CD4-positive, CD25-positive, alpha-beta regulatory T cell (primary cell): ENCODE data around the gene SHTN1. TPM values are rescaled to one million over a fixed set of nuclear protein-coding genes. Genes with fewer than 3 reads are reported as not detected.

Experiments
- ATAC-seq, 2 donors: fragments of 150-1000 bp; cut with Tn5 transposase; one replicate each; pipeline ENCODE4 v1.10.0; 2021; ENCODE audit warnings: low read depth in 2 of 2, moderate number of reproducible peaks in 2 of 2, moderate library complexity in 1 of 2
- DNase-seq, 3 donors: peaks; one replicate each; pipeline versions ENCODE4 v3.0.0 to v3.0.0-alpha.2; 2012 to 2022; ENCODE audit warnings: mixed read lengths in 1 of 3
- H3K27ac ChIP-seq: one replicate; pipeline ENCODE4 v1.7.0; 2013; ENCODE audit warnings: mild to moderate bottlenecking, low read length; ENCODE audit not compliant: insufficient read depth, poor library complexity, severe bottlenecking
- H3K27me3 ChIP-seq: one replicate; pipeline ENCODE4 v1.7.0; 2013; ENCODE audit warnings: low read length; ENCODE audit not compliant: control insufficient read depth, insufficient read depth
- H3K36me3 ChIP-seq: one replicate; pipeline ENCODE4 v1.7.0; 2013; ENCODE audit warnings: mild to moderate bottlenecking, low read length, moderate library complexity; ENCODE audit not compliant: control insufficient read depth, insufficient read depth
- H3K4me1 ChIP-seq: 2 replicates; pipeline ENCODE4 v1.7.0; 2013; ENCODE audit warnings: mild to moderate bottlenecking, low read length; ENCODE audit not compliant: insufficient read depth, control insufficient read depth, poor library complexity, severe bottlenecking
- H3K4me3 ChIP-seq: one replicate; pipeline ENCODE4 v1.7.0; 2013; ENCODE audit warnings: low read depth, mild to moderate bottlenecking, low read length, moderate library complexity
- H3K9me3 ChIP-seq, 2 experiments: 1 replicate in 1 of 2; 2 replicates in 1 of 2; pipeline ENCODE4 v1.7.0; 2013; ENCODE audit warnings: low read length in 2 of 2, mild to moderate bottlenecking in 1 of 2, moderate library complexity in 1 of 2; ENCODE audit not compliant: control insufficient read depth in 2 of 2
- H3K27ac Mint-ChIP-seq, 3 donors: one replicate each; pipeline ENCODE4 v1.8.0; 2020 to 2022; ENCODE audit warnings: mild to moderate bottlenecking in 3 of 3, mixed read lengths in 3 of 3, moderate library complexity in 2 of 3
- H3K27me3 Mint-ChIP-seq: one replicate; pipeline ENCODE4 v1.8.0; 2022; ENCODE audit warnings: mild to moderate bottlenecking, mixed read lengths
- H3K36me3 Mint-ChIP-seq: one replicate; pipeline ENCODE4 v1.8.0; 2020; ENCODE audit warnings: mixed read lengths
- H3K4me1 Mint-ChIP-seq, 4 donors: one replicate each; pipeline ENCODE4 v1.8.0; 2020 to 2022; ENCODE audit warnings: mixed read lengths in 4 of 4, mild to moderate bottlenecking in 1 of 4
- H3K4me3 Mint-ChIP-seq, 4 donors: one replicate each; pipeline ENCODE4 v1.8.0; 2020 to 2022; ENCODE audit warnings: mild to moderate bottlenecking in 4 of 4, mixed read lengths in 4 of 4, moderate library complexity in 3 of 4
- H3K9me3 Mint-ChIP-seq, 7 donors: one replicate each; pipeline ENCODE4 v1.8.0; 2020 to 2022; ENCODE audit warnings: mixed read lengths in 7 of 7, mild to moderate bottlenecking in 3 of 7, moderate library complexity in 2 of 7
- polyA plus RNA-seq, 4 donors: library from polyadenylated mRNA; unstranded; fragments of 300-500 nt; fragmentation: Illumina TruSeq; gene quantifications; one replicate each; pipeline ENCODE4 v1.2.3, GENCODE V29; 2021
- total RNA-seq: library from RNA; stranded (reverse); gene quantifications from one replicate; pipeline ENCODE4 v1.2.3, GENCODE V29; 2022

Gene SHTN1
- total and polyA plus RNA-seq, 5 donors from 2014 or later: 0.25 to 2.4 (median 0.65) TPM

GRCh38 chr10:116868198-116868676 is 136.8 kb downstream of the SHTN1 start:
- H3K36me3 ChIP-seq: no peaks in the 10 kb centered on the region
- H3K4me1 Mint-ChIP-seq: no peaks in the 10 kb centered on the region
- H3K36me3 Mint-ChIP-seq: no peaks in the 10 kb centered on the region
- H3K4me3 ChIP-seq: no peak overlapping the region
- H3K27me3 Mint-ChIP-seq: peaks cover 3% of the 10 kb centered on the region
- no peaks in the 10 kb centered on the region for H3K4me1 ChIP-seq
- H3K27ac ChIP-seq: no peak overlapping the region
- ATAC-seq (no peak), DNase-seq (no peak)
- H3K27me3 ChIP-seq: no peaks in the 10 kb centered on the region
- no peaks in the 10 kb centered on the region for H3K9me3 ChIP-seq
- no peak overlapping the region for H3K4me3 Mint-ChIP-seq
- peaks cover 0 to 4% (median 0%) of the 10 kb centered on the region in 7 donors for H3K9me3 Mint-ChIP-seq
- no peak overlapping the region for H3K27ac Mint-ChIP-seq

DNA sequence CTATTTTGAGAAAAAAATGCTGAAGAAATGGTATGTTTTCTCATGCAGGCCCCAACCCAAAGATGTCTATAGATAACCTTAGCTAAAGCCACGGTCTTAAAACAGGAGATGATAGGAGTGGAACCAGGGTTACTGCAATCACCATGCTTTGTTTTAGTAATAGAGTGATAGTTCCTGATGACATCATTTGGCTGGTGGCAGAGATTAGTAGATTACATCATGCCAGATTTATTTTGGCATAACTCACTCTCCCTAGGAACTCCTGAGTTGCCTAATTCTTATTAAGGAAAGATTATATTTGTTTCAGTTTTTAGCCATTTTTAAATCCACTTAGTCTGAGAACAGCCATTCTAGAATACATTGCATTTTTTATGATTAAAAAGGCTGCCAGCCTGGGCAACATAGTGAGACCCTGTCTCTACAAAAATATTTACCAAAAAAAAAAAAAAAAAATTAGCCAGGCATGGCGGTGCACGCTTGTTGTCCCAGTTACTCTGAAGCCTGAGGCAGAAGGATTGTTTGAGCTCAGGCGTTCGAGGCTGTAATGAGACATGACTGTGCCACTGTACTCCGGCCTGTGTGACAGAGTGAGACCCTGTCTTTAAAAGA is 137.9 kb downstream of the SHTN1 start:
- DNase-seq: no peak
- Histone ChIP-seq H3K36me3 (no peaks in the 10 kb centered on the region), H3K27ac (no peak overlapping the region), H3K9me3 (no peaks in the 10 kb centered on the region), H3K4me1 (no peaks in the 10 kb centered on the region), H3K27me3 (no peaks in the 10 kb centered on the region), H3K4me3 (no peak overlapping the region)
- H3K36me3 Mint-ChIP-seq: no peaks in the 10 kb centered on the region
- no peaks in the 10 kb centered on the region for H3K27me3 Mint-ChIP-seq
- no peaks in the 10 kb centered on the region for H3K4me1 Mint-ChIP-seq
- no peak overlapping the region for H3K4me3 Mint-ChIP-seq
- peaks cover 0 to 3% (median 0%) of the 10 kb centered on the region in 7 donors for H3K9me3 Mint-ChIP-seq
- no peak overlapping the region for H3K27ac Mint-ChIP-seq
- no peak for ATAC-seq

DNA sequence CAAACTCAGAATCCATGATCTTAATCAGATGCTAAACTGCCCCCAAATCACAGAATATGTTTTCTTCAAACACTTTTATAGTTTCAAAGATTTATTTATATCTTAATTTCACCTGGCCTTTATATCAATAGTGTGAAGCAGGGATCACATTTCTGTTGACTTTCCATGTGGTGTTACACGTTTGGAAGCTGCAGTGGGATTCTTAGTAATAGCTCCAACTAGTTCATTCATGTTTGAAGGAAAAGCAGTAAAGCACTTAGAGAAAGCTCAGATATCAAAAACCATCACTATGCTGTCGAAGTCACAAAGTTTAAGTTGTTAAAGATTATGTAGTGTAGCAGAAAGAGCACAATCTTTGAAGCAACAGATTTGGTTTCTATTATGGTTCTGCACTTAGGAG is 138.9 kb downstream of the SHTN1 start:
- Mint-ChIP-seq H3K4me3 (no peak overlapping the region), H3K4me1 (no peaks in the 10 kb centered on the region), H3K27me3 (no peaks in the 10 kb centered on the region), H3K27ac (no peak overlapping the region), H3K9me3 (peaks cover 0 to 3% (median 0%) of the 10 kb centered on the region in 7 donors), H3K36me3 (no peaks in the 10 kb centered on the region)
- ATAC-seq (no peak), DNase-seq (no peak)
- no peaks in the 10 kb centered on the region for H3K9me3 ChIP-seq
- no peaks in the 10 kb centered on the region for H3K36me3 ChIP-seq
- H3K4me3 ChIP-seq: no peak overlapping the region
- no peaks in the 10 kb centered on the region for H3K4me1 ChIP-seq
- H3K27ac ChIP-seq: no peak overlapping the region
- no peaks in the 10 kb centered on the region for H3K27me3 ChIP-seq

DNA sequence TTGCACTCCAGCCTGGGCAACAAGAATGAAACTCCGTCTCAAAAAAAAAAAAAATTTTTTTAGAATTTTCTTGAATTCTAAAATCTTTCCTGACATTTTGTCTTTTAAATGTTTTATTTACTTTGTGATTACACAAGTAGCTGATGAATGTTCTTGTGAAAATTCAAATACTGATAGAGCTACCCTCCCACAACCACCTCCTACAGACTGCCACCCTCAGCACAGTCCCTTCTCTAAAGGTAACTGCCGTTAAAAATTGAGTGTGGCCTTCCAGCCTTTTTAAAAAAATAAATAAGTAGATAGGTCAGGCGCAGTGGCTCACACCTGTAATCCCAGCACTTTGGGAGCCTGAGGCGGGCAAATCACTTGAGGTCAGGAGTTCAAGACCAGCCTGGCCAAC is 140.6 kb downstream of the SHTN1 start:
- no peak for ATAC-seq
- H3K4me1 Mint-ChIP-seq: no peaks in the 10 kb centered on the region

GRCh38 chr10:116861796-116862195 is 143.2 kb downstream of the SHTN1 start:
- Mint-ChIP-seq H3K27ac (no peak overlapping the region), H3K4me1 (no peaks in the 10 kb centered on the region), H3K9me3 (peaks cover 0 to 7% (median 3%) of the 10 kb centered on the region in 7 donors), H3K4me3 (no peak overlapping the region), H3K27me3 (no peaks in the 10 kb centered on the region), H3K36me3 (no peaks in the 10 kb centered on the region)
- Histone ChIP-seq H3K36me3 (no peaks in the 10 kb centered on the region), H3K27me3 (no peaks in the 10 kb centered on the region), H3K4me1 (no peaks in the 10 kb centered on the region), H3K4me3 (no peak overlapping the region), H3K27ac (no peak overlapping the region), H3K9me3 (no peaks in the 10 kb centered on the region)
- DNase-seq (no peak), ATAC-seq (no peak)

More for the DNA sequence above, 140.6 kb downstream of the SHTN1 start:
- H3K36me3 ChIP-seq: no peaks in the 10 kb centered on the region
- H3K36me3 Mint-ChIP-seq: no peaks in the 10 kb centered on the region
- no peaks in the 10 kb centered on the region for H3K27me3 ChIP-seq
- H3K27me3 Mint-ChIP-seq: no peaks in the 10 kb centered on the region
- H3K9me3 ChIP-seq: no peaks in the 10 kb centered on the region
- no peak overlapping the region for H3K4me3 ChIP-seq
- no peak overlapping the region for H3K4me3 Mint-ChIP-seq
- DNase-seq: no peak
- H3K9me3 Mint-ChIP-seq: peaks cover 0 to 3% (median 0%) of the 10 kb centered on the region in 7 donors
- no peaks in the 10 kb centered on the region for H3K4me1 ChIP-seq
- H3K27ac Mint-ChIP-seq: no peak overlapping the region
- H3K27ac ChIP-seq: no peak overlapping the region

- Mint-ChIP-seq H3K4me1 (no peaks in the 10 kb centered on the region), H3K36me3 (no peaks in the 10 kb centered on the region), H3K4me3 (no peak overlapping the region), H3K27me3 (no peaks in the 10 kb centered on the region), H3K27ac (no peak overlapping the region), H3K9me3 (peaks cover 0 to 9% (median 3%) of the 10 kb centered on the region in 7 donors)
- no peaks in the 10 kb centered on the region for H3K27me3 ChIP-seq
- H3K9me3 ChIP-seq: no peaks in the 10 kb centered on the region
- DNase-seq: no peak
- H3K27ac ChIP-seq: no peak overlapping the region
- H3K4me1 ChIP-seq: no peaks in the 10 kb centered on the region
- H3K36me3 ChIP-seq: no peaks in the 10 kb centered on the region
- H3K4me3 ChIP-seq: no peak overlapping the region
- no peak for ATAC-seq
Observed at GRCh38 chr10:116857156-116857555, 147.8 kb downstream of the SHTN1 start.

- H3K4me3 ChIP-seq: no peak overlapping the region
- DNase-seq (no peak), ATAC-seq (no peak)
- no peaks in the 10 kb centered on the region for H3K9me3 ChIP-seq
- peaks cover 0 to 9% (median 4%) of the 10 kb centered on the region in 7 donors for H3K9me3 Mint-ChIP-seq
- no peak overlapping the region for H3K4me3 Mint-ChIP-seq
- peaks cover 2% of the 10 kb centered on the region for H3K4me1 ChIP-seq
- no peak overlapping the region for H3K27ac ChIP-seq
- peaks cover 5% of the 10 kb centered on the region for H3K27me3 Mint-ChIP-seq
- no peaks in the 10 kb centered on the region for H3K27me3 ChIP-seq
- no peaks in the 10 kb centered on the region for H3K36me3 ChIP-seq
- H3K36me3 Mint-ChIP-seq: no peaks in the 10 kb centered on the region
- no peak overlapping the region for H3K27ac Mint-ChIP-seq
- H3K4me1 Mint-ChIP-seq: peaks cover 0 to 9% (median 2%) of the 10 kb centered on the region in 4 donors
Observed at GRCh38 chr10:116853701-116854100, 151.3 kb downstream of the SHTN1 start.

DNA sequence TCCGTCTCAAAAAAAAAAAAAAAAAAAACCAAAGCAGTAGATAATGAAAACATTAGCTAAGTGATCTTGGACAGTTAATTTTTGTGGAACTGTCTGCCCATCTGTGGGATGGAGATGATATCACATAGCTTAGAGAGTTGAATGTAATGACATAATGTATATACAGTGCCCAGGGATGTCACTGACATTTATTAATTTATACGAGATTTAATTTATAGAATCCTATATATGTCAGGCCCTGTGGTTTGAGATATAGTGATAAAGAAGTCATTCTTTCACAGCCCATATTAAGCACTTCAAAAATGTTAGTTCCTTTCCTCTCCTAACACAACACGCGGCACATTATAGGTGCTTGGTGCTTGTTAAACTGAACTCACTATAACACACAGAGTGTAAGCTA is 151.7 kb downstream of the SHTN1 start:
- DNase-seq: no peak
- Histone ChIP-seq H3K27me3 (no peaks in the 10 kb centered on the region), H3K27ac (no peak overlapping the region), H3K9me3 (no peaks in the 10 kb centered on the region), H3K4me1 (peaks cover 4% of the 10 kb centered on the region), H3K36me3 (no peaks in the 10 kb centered on the region), H3K4me3 (no peak overlapping the region)
- no peak for ATAC-seq
- peaks cover 5% of the 10 kb centered on the region for H3K27me3 Mint-ChIP-seq
- no peak overlapping the region for H3K4me3 Mint-ChIP-seq
- H3K9me3 Mint-ChIP-seq: peaks cover 0 to 9% (median 4%) of the 10 kb centered on the region in 7 donors
- no peaks in the 10 kb centered on the region for H3K36me3 Mint-ChIP-seq
- H3K27ac Mint-ChIP-seq: no peak overlapping the region
- H3K4me1 Mint-ChIP-seq: peaks cover 0 to 13% (median 3%) of the 10 kb centered on the region in 4 donors
